SU-DHL-6 (cell line): ENCODE data around the gene NCKAP5.

ENCODE experiments used
- H2AFZ ChIP-seq: fragments of 200-600 bp; sonication (generic); 2 replicates; pipeline ENCODE4 v1.6.1; 2014; ENCODE audit warnings: low read depth, mild to moderate bottlenecking, moderate library complexity, mixed read lengths, antibody characterized with exemption, low read length; ENCODE audit not compliant: severe bottlenecking
- H3F3A ChIP-seq: fragments of 200-600 bp; shearing (Covaris generic); 2 replicates; pipeline ENCODE4 v1.6.0; 2016; ENCODE audit warnings: antibody characterized with exemption, mild to moderate bottlenecking; ENCODE audit not compliant: insufficient read depth
- H3K27ac ChIP-seq: fragments of 200-600 bp; sonication (generic); 2 replicates; pipeline ENCODE4 v1.5.1; 2016; ENCODE audit warnings: low read depth, mild to moderate bottlenecking, low read length, moderate library complexity, mixed read lengths
- H3K27me3 ChIP-seq: fragments of 200-600 bp; sonication (generic), shearing (Covaris generic); 2 replicates; pipeline ENCODE4 v1.6.0; 2014; ENCODE audit warnings: mild to moderate bottlenecking, low read length
- H3K36me3 ChIP-seq: fragments of 200-600 bp; sonication (generic); 2 replicates; pipeline ENCODE4 v1.6.1; 2014; ENCODE audit warnings: mild to moderate bottlenecking, low read length, mixed read lengths
- H3K4me2 ChIP-seq: fragments of 300-600, 200-600 bp; shearing (Covaris generic), sonication (generic); 2 replicates; pipeline ENCODE4 v1.6.0; 2014; ENCODE audit warnings: low read length, low read depth, mild to moderate bottlenecking; ENCODE audit not compliant: poor library complexity, severe bottlenecking
- H3K4me3 ChIP-seq: fragments of 200-600 bp; sonication (generic); 2 replicates; pipeline ENCODE4 v1.5.1; 2014; ENCODE audit warnings: antibody characterized with exemption, low read length, mild to moderate bottlenecking, mixed read lengths; ENCODE audit not compliant: insufficient read depth, poor library complexity, severe bottlenecking
- H3K79me2 ChIP-seq: fragments of 200-600 bp; sonication (generic); 2 replicates; pipeline ENCODE4 v1.6.1; 2014; ENCODE audit warnings: mild to moderate bottlenecking, low read length, moderate library complexity; ENCODE audit not compliant: insufficient read depth
- H3K9ac ChIP-seq: fragments of 200-600 bp; sonication (generic); 2 replicates; pipeline ENCODE4 v1.7.0; 2014; ENCODE audit warnings: mild to moderate bottlenecking, low read length
- H3K9me2 ChIP-seq: fragments of 200-600 bp; sonication (generic); replicated peaks from 2 replicates; pipeline ENCODE4 v1.6.1; 2014; ENCODE audit warnings: low read length; ENCODE audit not compliant: insufficient read depth
- H3K9me3 ChIP-seq: fragments of 200-600 bp; sonication (generic); 2 replicates; pipeline ENCODE4 v1.6.1; 2014; ENCODE audit warnings: low read length, mixed read lengths; ENCODE audit not compliant: insufficient read depth
- H4K20me1 ChIP-seq: fragments of 200-600 bp; sonication (generic); 2 replicates; pipeline ENCODE4 v1.6.1; 2014; ENCODE audit warnings: low read depth, mild to moderate bottlenecking, antibody characterized with exemption, low read length, moderate library complexity, mixed read lengths
- EZH2phosphoT487 ChIP-seq: fragments of 200-600 bp; sonication (generic), shearing (Covaris generic); conservative IDR thresholded peaks from 2 replicates; pipeline ENCODE4 v1.6.1; 2018; ENCODE audit warnings: mild to moderate bottlenecking, antibody characterized with exemption, low read length, moderate library complexity, mixed read lengths
- TF ChIP-seq, protein P1 (sequence below): fragments of 200-600 bp; sonication (generic); IDR thresholded peaks from one replicate; pipeline ENCODE4 v1.5.1; 2017; ENCODE audit warnings: antibody characterized with exemption, mild to moderate bottlenecking, low read length, moderate library complexity; ENCODE audit not compliant: insufficient read depth, poor library complexity, severe bottlenecking

The NCKAP5 gene

DNA sequence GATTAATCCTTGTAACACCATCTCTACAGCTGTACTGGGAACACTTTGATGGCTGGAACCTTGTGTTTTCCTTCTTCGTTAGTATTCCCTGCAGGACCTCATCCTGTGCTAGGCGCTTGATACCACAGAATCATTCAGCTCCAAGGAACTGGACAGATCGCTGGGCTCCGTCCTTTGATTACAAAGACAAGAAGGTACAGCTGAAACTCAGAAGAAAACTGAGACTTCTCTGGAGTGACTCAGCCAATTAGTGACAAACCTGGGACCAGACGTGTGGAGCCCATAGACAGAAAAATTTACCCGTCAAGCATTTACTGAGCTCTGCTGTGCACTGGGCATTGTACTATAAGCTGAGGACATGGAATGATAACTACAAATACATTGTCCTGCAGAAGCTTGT lies 67.3 kb downstream of the NCKAP5 start:
- H3K9me3 ChIP-seq, result no peaks in the 10 kb centered on the region
- H3F3A ChIP-seq, result no peaks in the 10 kb centered on the region
- no peaks in the 10 kb centered on the region for H3K79me2 ChIP-seq
- no peak for TF ChIP-seq EZH2phosphoT487
- TF ChIP-seq, protein P1, sequence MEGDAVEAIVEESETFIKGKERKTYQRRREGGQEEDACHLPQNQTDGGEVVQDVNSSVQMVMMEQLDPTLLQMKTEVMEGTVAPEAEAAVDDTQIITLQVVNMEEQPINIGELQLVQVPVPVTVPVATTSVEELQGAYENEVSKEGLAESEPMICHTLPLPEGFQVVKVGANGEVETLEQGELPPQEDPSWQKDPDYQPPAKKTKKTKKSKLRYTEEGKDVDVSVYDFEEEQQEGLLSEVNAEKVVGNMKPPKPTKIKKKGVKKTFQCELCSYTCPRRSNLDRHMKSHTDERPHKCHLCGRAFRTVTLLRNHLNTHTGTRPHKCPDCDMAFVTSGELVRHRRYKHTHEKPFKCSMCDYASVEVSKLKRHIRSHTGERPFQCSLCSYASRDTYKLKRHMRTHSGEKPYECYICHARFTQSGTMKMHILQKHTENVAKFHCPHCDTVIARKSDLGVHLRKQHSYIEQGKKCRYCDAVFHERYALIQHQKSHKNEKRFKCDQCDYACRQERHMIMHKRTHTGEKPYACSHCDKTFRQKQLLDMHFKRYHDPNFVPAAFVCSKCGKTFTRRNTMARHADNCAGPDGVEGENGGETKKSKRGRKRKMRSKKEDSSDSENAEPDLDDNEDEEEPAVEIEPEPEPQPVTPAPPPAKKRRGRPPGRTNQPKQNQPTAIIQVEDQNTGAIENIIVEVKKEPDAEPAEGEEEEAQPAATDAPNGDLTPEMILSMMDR, result no peak
- H3K36me3 ChIP-seq, result no peaks in the 10 kb centered on the region
- no peak overlapping the region for H2AFZ ChIP-seq
- no peaks in the 10 kb centered on the region for H4K20me1 ChIP-seq
- no peak overlapping the region for H3K4me3 ChIP-seq
- no peak overlapping the region for H3K27ac ChIP-seq
- no peak overlapping the region for H3K4me2 ChIP-seq
- H3K9me2 ChIP-seq, result no peaks in the 10 kb centered on the region
- H3K9ac ChIP-seq, result no peak overlapping the region
- no peaks in the 10 kb centered on the region for H3K27me3 ChIP-seq

DNA sequence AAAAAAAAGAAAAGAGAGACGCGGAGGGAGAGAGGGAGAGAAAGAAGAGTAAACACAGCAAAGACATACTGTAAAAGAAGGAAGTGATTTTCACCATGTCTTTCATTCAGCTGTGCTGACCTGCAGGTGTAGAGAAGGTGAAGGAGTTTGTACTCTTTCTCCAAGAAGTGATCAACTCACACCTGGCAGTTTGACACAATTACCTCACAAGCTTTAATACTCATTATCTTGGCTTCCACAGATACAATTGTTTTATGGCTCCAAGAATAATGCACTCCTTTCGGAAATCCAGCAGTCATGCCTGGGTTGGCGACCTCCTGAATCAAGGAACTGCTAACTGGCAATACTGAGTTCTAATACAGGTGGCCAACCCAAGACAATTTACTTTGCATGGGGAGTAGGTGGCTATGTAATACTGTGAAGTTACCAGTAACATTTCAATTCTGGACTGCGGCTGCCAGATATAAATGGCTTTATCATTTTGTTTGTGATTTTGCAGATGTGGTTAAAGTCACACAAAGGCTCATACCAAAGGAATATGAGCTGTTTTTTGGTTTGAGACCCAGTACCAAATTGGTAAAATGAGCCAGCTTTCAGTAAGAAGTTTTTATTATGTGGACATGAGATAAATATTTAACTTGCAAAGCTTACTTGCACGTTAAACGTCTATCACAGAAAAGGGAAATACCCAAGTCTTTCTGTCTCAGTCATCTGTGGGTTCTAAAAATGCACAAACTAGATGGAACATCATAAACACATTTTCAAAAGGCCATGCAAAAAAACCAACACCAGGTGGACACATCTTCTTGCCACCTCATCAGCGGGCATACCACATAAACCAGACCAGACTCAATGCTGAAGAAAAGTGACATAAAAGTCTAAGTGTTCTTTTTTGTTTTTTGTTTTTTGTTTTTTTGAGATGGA lies 69.3 kb downstream of the NCKAP5 start:
- H3K36me3 ChIP-seq, result no peaks in the 10 kb centered on the region
- no peaks in the 10 kb centered on the region for H3K9me3 ChIP-seq
- H3K9me2 ChIP-seq, result no peaks in the 10 kb centered on the region
- H2AFZ ChIP-seq, result no peak overlapping the region
- no peak overlapping the region for H3K4me2 ChIP-seq
- H3K27ac ChIP-seq, result peak overlapping the region; percentile 33; the same call in 1 of the 2 replicates
- H3K4me3 ChIP-seq, result no peak overlapping the region
- no peaks in the 10 kb centered on the region for H3K27me3 ChIP-seq
- no peaks in the 10 kb centered on the region for H4K20me1 ChIP-seq
- H3K9ac ChIP-seq, result no peak overlapping the region
- H3K79me2 ChIP-seq, result no peaks in the 10 kb centered on the region
- TF ChIP-seq, protein P1, result no peak
- TF ChIP-seq EZH2phosphoT487, result no peak
- H3F3A ChIP-seq, result no peaks in the 10 kb centered on the region

DNA sequence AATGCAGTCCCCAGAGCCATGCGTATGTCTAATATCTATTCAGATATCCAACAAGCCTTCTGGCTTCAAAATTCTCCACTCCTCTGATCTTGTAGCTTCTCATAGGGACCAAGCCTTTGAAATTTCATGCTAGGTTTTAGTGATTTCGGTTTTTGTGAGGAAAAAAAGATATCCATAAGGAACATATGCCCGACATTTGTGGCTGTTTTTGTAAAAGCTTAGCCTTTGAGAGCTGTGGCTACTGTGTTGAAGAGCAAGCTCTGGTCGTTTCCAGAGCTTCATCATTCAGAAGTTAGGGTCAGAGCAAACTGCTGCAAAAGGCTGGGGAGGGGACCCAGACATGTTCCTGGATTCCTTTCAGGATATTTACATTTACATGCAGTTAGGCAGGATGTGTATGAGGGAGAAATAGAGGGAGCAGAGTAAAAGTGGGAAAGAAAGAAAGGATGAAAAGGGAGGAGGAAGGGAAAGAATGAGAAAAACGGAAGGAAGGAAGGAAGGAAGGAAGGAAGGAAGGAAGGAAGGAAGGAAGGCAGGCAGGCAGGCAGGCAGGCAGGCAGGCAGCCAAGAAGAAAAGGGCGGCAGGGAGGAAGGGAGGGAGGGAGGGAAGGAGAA lies 70.2 kb downstream of the NCKAP5 start:
- Histone ChIP-seq H2AFZ (no peak overlapping the region), H3F3A (no peaks in the 10 kb centered on the region), H3K9me3 (no peaks in the 10 kb centered on the region), H4K20me1 (no peaks in the 10 kb centered on the region), H3K27ac (no peak overlapping the region), H3K9me2 (no peaks in the 10 kb centered on the region), H3K79me2 (no peaks in the 10 kb centered on the region), H3K9ac (no peak overlapping the region), H3K4me3 (no peak overlapping the region), H3K36me3 (no peaks in the 10 kb centered on the region), H3K27me3 (no peaks in the 10 kb centered on the region), H3K4me2 (no peak overlapping the region)
- TF ChIP-seq EZH2phosphoT487, result no peak
- TF ChIP-seq, protein P1, result no peak
